Upper lobe of left lung (tissue), 4 donors: ENCODE data around the gene DNTTIP2.

Experiments used
- CTCF ChIP-seq, 6 experiments: fragments of 450-650 bp in 4 of 6; fragments of 200-600 bp in 2 of 6; sonication (generic) in 2 of 6; IDR thresholded peaks; one replicate each; pipeline ENCODE4 v1.5.1; 2016 to 2019; ENCODE audit warnings: antibody characterized with exemption in 6 of 6
- POLR2A ChIP-seq, 4 donors: fragments of 450-650 bp; IDR thresholded peaks; one replicate each; pipeline ENCODE4 v1.5.1; 2016 to 2017; ENCODE audit warnings: antibody characterized with exemption in 4 of 4, mild to moderate bottlenecking in 2 of 4

GRCh38 chr1:93878889-93879586 is at the start of gene DNTTIP2:
- no peak for TF ChIP-seq CTCF (IDR thresholded peaks at IDR 0.05)
- peak; percentile 7 to 90 (median 78) for TF ChIP-seq POLR2A (IDR thresholded peaks at IDR 0.05)
